ENCODE data around the gene TRIO.

DNA sequence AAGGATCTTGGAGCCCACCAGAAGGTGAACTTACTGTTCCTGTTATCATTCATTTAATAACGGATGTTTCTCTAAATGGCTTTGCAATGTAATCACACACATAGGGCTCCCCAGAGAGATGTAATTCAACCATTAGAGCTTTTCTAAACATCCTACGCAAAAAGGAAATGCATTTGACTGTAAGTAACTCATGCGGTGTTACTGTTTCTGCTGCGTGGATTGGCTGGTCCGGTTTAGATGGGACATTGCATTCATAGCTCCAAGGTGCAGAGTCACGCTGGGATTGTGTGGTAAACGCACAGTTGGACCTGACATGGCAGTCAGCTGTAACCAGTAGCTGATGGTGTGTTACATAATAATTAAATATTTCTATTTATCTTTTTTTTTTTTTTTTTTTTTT is 252.9 kb downstream of the TRIO start:
- TF ChIP-seq, protein P1, sequence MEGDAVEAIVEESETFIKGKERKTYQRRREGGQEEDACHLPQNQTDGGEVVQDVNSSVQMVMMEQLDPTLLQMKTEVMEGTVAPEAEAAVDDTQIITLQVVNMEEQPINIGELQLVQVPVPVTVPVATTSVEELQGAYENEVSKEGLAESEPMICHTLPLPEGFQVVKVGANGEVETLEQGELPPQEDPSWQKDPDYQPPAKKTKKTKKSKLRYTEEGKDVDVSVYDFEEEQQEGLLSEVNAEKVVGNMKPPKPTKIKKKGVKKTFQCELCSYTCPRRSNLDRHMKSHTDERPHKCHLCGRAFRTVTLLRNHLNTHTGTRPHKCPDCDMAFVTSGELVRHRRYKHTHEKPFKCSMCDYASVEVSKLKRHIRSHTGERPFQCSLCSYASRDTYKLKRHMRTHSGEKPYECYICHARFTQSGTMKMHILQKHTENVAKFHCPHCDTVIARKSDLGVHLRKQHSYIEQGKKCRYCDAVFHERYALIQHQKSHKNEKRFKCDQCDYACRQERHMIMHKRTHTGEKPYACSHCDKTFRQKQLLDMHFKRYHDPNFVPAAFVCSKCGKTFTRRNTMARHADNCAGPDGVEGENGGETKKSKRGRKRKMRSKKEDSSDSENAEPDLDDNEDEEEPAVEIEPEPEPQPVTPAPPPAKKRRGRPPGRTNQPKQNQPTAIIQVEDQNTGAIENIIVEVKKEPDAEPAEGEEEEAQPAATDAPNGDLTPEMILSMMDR (IDR thresholded peaks at IDR 0.05; ENCODE audit: insufficient read depth, low read length, poor library complexity, severe bottlenecking) = no peak
- no peak for TF ChIP-seq EZH2phosphoT487 (conservative IDR thresholded peaks at IDR 0.05; ENCODE audit: low read length)
